Measurements from ENCODE around the gene NOS3.

Gene NOS3

GRCh38 chr7:150955519-150956394 is 35.1 kb upstream of the NOS3 start:
- peak in 2 of 3 donors; percentile 54 to 60 for DNase-seq
- 22% methylated on average over 37 of the region's 38 CpGs for WGBS (ENCODE audit: insufficient coverage)
- Histone ChIP-seq H3K27me3 (replicated peaks in 2 of 5; ENCODE audit: control insufficient read depth in 4 of 5, insufficient read depth in 5 of 5, low read length in 4 of 5) (peaks cover 0 to 52% (median 17%) of the 10 kb centered on the region in 5 experiments), H3K4me3 (ENCODE audit: control insufficient read depth in 1 of 7, extremely low read depth in 1 of 7, insufficient read depth in 4 of 7, low read depth in 2 of 7, low read length in 6 of 7) (peak overlapping the region in 1 of 7 experiments; percentile 19), H3K36me3 (ENCODE audit: control insufficient read depth in 4 of 4, insufficient read depth in 4 of 4, low read length in 3 of 4) (no peaks in the 10 kb centered on the region), H3K27ac (ENCODE audit: insufficient read depth in 1 of 2, low read depth in 1 of 2, low read length in 2 of 2, poor library complexity in 1 of 2, severe bottlenecking in 2 of 2) (peak overlapping the region in 1 of 2 experiments; percentile 63), H3K4me1 (ENCODE audit: control extremely low read depth in 1 of 4, control insufficient read depth in 4 of 4, insufficient read depth in 4 of 4, low read length in 3 of 4) (peaks cover 0 to 22% (median 14%) of the 10 kb centered on the region in 4 experiments), H3K9me3 (ENCODE audit: control extremely low read depth in 1 of 5, control insufficient read depth in 4 of 5, insufficient read depth in 2 of 5, low read depth in 1 of 5, low read length in 4 of 5) (no peaks in the 10 kb centered on the region)
- POLR2A ChIA-PET = no interaction called here
- CTCF ChIA-PET = interaction anchor here (1.3 to 1.8 kb wide), 2 partner anchors 16 to 58 kb away, joined by 3 to 4 read pairs; no protein-coding TSS in a partner anchor

- 97% methylated on average over 7 of the region's 9 CpGs for whole genome bisulfite sequencing (ENCODE audit: insufficient coverage)
- Histone ChIP-seq H3K9me3 (ENCODE audit: control extremely low read depth in 1 of 5, control insufficient read depth in 4 of 5, insufficient read depth in 2 of 5, low read depth in 1 of 5, low read length in 4 of 5) (no peaks in the 10 kb centered on the region), H3K27ac (ENCODE audit: insufficient read depth in 1 of 2, low read depth in 1 of 2, low read length in 2 of 2, poor library complexity in 1 of 2, severe bottlenecking in 2 of 2) (peak overlapping the region in 1 of 2 experiments; percentile 58), H3K4me1 (ENCODE audit: control extremely low read depth in 1 of 4, control insufficient read depth in 4 of 4, insufficient read depth in 4 of 4, low read length in 3 of 4) (peaks cover 0 to 23% (median 16%) of the 10 kb centered on the region in 4 experiments), H3K4me3 (ENCODE audit: control insufficient read depth in 1 of 7, extremely low read depth in 1 of 7, insufficient read depth in 4 of 7, low read depth in 2 of 7, low read length in 6 of 7) (no peak overlapping the region), H3K27me3 (replicated peaks in 2 of 5; ENCODE audit: control insufficient read depth in 4 of 5, insufficient read depth in 5 of 5, low read length in 4 of 5) (peaks cover 0 to 56% (median 17%) of the 10 kb centered on the region in 5 experiments), H3K36me3 (ENCODE audit: control insufficient read depth in 4 of 4, insufficient read depth in 4 of 4, low read length in 3 of 4) (no peaks in the 10 kb centered on the region)
- DNase-seq = no peak
- CTCF ChIA-PET = interaction anchor here (1.3 to 15.2 kb wide), 2 partner anchors 17 to 26 kb away, joined by 3 to 215 read pairs; no protein-coding TSS in a partner anchor
- POLR2A ChIA-PET = no interaction called here
These were observed 34.3 kb upstream of the NOS3 start for GRCh38 chr7:150956395-150957132.

- ChIA-PET CTCF (interaction anchor here (0.8 to 15.2 kb wide), 3 partner anchors 12 to 170 kb away, joined by 3 to 215 read pairs (median 3); no protein-coding TSS in a partner anchor), POLR2A (no interaction called here)
- Histone ChIP-seq H3K4me1 (ENCODE audit: control extremely low read depth in 1 of 4, control insufficient read depth in 4 of 4, insufficient read depth in 4 of 4, low read length in 3 of 4) (peaks cover 0 to 31% (median 21%) of the 10 kb centered on the region in 4 experiments), H3K27ac (ENCODE audit: insufficient read depth in 1 of 2, low read depth in 1 of 2, low read length in 2 of 2, poor library complexity in 1 of 2, severe bottlenecking in 2 of 2) (no peak overlapping the region), H3K4me3 (ENCODE audit: control insufficient read depth in 1 of 7, extremely low read depth in 1 of 7, insufficient read depth in 4 of 7, low read depth in 2 of 7, low read length in 6 of 7) (no peak overlapping the region), H3K36me3 (ENCODE audit: control insufficient read depth in 4 of 4, insufficient read depth in 4 of 4, low read length in 3 of 4) (no peaks in the 10 kb centered on the region), H3K9me3 (ENCODE audit: control extremely low read depth in 1 of 5, control insufficient read depth in 4 of 5, insufficient read depth in 2 of 5, low read depth in 1 of 5, low read length in 4 of 5) (no peaks in the 10 kb centered on the region), H3K27me3 (replicated peaks in 2 of 5; ENCODE audit: control insufficient read depth in 4 of 5, insufficient read depth in 5 of 5, low read length in 4 of 5) (peaks cover 0 to 59% (median 18%) of the 10 kb centered on the region in 5 experiments)
- WGBS (ENCODE audit: insufficient coverage) = 89% methylated on average over 17 of the region's 26 CpGs
- DNase-seq = no peak
These were observed 33.4 kb upstream of the NOS3 start for GRCh38 chr7:150957133-150958020.

- CTCF ChIA-PET = interaction anchor here (0.8 to 15.2 kb wide), 4 partner anchors 11 to 171 kb away, joined by 3 to 215 read pairs (median 3); no protein-coding TSS in a partner anchor
- POLR2A ChIA-PET = no interaction called here
- WGBS (ENCODE audit: insufficient coverage) = 11% methylated on average over 59 of the region's 74 CpGs
- H3K36me3 ChIP-seq (ENCODE audit: control insufficient read depth in 4 of 4, insufficient read depth in 4 of 4, low read length in 3 of 4) = no peaks in the 10 kb centered on the region
- no peak overlapping the region for H3K27ac ChIP-seq (ENCODE audit: insufficient read depth in 1 of 2, low read depth in 1 of 2, low read length in 2 of 2, poor library complexity in 1 of 2, severe bottlenecking in 2 of 2)
- H3K9me3 ChIP-seq (ENCODE audit: control extremely low read depth in 1 of 5, control insufficient read depth in 4 of 5, insufficient read depth in 2 of 5, low read depth in 1 of 5, low read length in 4 of 5) = no peaks in the 10 kb centered on the region
- peaks cover 0 to 37% (median 27%) of the 10 kb centered on the region in 4 experiments for H3K4me1 ChIP-seq (ENCODE audit: control extremely low read depth in 1 of 4, control insufficient read depth in 4 of 4, insufficient read depth in 4 of 4, low read length in 3 of 4)
- peaks cover 0 to 59% (median 20%) of the 10 kb centered on the region in 5 experiments for H3K27me3 ChIP-seq (replicated peaks in 2 of 5; ENCODE audit: control insufficient read depth in 4 of 5, insufficient read depth in 5 of 5, low read length in 4 of 5)
- DNase-seq = no peak
- H3K4me3 ChIP-seq (ENCODE audit: control insufficient read depth in 1 of 7, extremely low read depth in 1 of 7, insufficient read depth in 4 of 7, low read depth in 2 of 7, low read length in 6 of 7) = no peak overlapping the region
These were observed 32.7 kb upstream of the NOS3 start for GRCh38 chr7:150958062-150958552.

- CTCF ChIA-PET = interaction anchor here (0.8 to 15.2 kb wide), 5 partner anchors 9 to 54 kb away, joined by 3 to 215 read pairs (median 3); no protein-coding TSS in a partner anchor
- Histone ChIP-seq H3K9me3 (ENCODE audit: control extremely low read depth in 1 of 5, control insufficient read depth in 4 of 5, insufficient read depth in 2 of 5, low read depth in 1 of 5, low read length in 4 of 5) (no peaks in the 10 kb centered on the region), H3K4me3 (ENCODE audit: control insufficient read depth in 1 of 7, extremely low read depth in 1 of 7, insufficient read depth in 4 of 7, low read depth in 2 of 7, low read length in 6 of 7) (no peak overlapping the region), H3K27me3 (replicated peaks in 2 of 5; ENCODE audit: control insufficient read depth in 4 of 5, insufficient read depth in 5 of 5, low read length in 4 of 5) (peaks cover 0 to 59% (median 20%) of the 10 kb centered on the region in 5 experiments), H3K4me1 (ENCODE audit: control extremely low read depth in 1 of 4, control insufficient read depth in 4 of 4, insufficient read depth in 4 of 4, low read length in 3 of 4) (peaks cover 0 to 37% (median 28%) of the 10 kb centered on the region in 4 experiments), H3K27ac (ENCODE audit: insufficient read depth in 1 of 2, low read depth in 1 of 2, low read length in 2 of 2, poor library complexity in 1 of 2, severe bottlenecking in 2 of 2) (no peak overlapping the region), H3K36me3 (ENCODE audit: control insufficient read depth in 4 of 4, insufficient read depth in 4 of 4, low read length in 3 of 4) (no peaks in the 10 kb centered on the region)
- 65% methylated on average over 9 of the region's 13 CpGs for WGBS (ENCODE audit: insufficient coverage)
- POLR2A ChIA-PET = interaction anchor here (1.3 kb wide), 1 partner anchor 10 kb away, joined by 3 read pairs; no protein-coding TSS in a partner anchor
- peak in 2 of 3 donors; percentile 49 to 55 for DNase-seq
These were observed 32.2 kb upstream of the NOS3 start for GRCh38 chr7:150958597-150958996.

- no peak overlapping the region for H3K4me3 ChIP-seq (ENCODE audit: control insufficient read depth in 1 of 7, extremely low read depth in 1 of 7, insufficient read depth in 4 of 7, low read depth in 2 of 7, low read length in 6 of 7)
- H3K36me3 ChIP-seq (ENCODE audit: control insufficient read depth in 4 of 4, insufficient read depth in 4 of 4, low read length in 3 of 4) = no peaks in the 10 kb centered on the region
- DNase-seq = no peak
- ChIA-PET POLR2A (interaction anchor here (1.3 kb wide), 1 partner anchor 10 kb away, joined by 3 read pairs; no protein-coding TSS in a partner anchor), CTCF (interaction anchor here (0.8 to 15.2 kb wide), 11 partner anchors 9 to 81 kb away, joined by 3 to 215 read pairs (median 3); no protein-coding TSS in a partner anchor)
- H3K27me3 ChIP-seq (replicated peaks in 2 of 5; ENCODE audit: control insufficient read depth in 4 of 5, insufficient read depth in 5 of 5, low read length in 4 of 5) = peaks cover 0 to 59% (median 20%) of the 10 kb centered on the region in 5 experiments
- H3K9me3 ChIP-seq (ENCODE audit: control extremely low read depth in 1 of 5, control insufficient read depth in 4 of 5, insufficient read depth in 2 of 5, low read depth in 1 of 5, low read length in 4 of 5) = no peaks in the 10 kb centered on the region
- peak overlapping the region in 1 of 2 experiments; percentile 77 for H3K27ac ChIP-seq (ENCODE audit: insufficient read depth in 1 of 2, low read depth in 1 of 2, low read length in 2 of 2, poor library complexity in 1 of 2, severe bottlenecking in 2 of 2)
- whole genome bisulfite sequencing (ENCODE audit: insufficient coverage) = no CpG with 5 or more reads among the region's 3 CpGs
- peaks cover 0 to 40% (median 29%) of the 10 kb centered on the region in 4 experiments for H3K4me1 ChIP-seq (ENCODE audit: control extremely low read depth in 1 of 4, control insufficient read depth in 4 of 4, insufficient read depth in 4 of 4, low read length in 3 of 4)
These were observed 31.7 kb upstream of the NOS3 start for GRCh38 chr7:150959081-150959480.
